ENCODE measurements around the gene ZGPAT.

GRCh38 chr20:63759377-63759901 is 51.6 kb downstream of the ZGPAT start:
- TF ChIP-seq GFI1 (CRISPR knock-in tag; IDR thresholded peaks at IDR 0.05; ENCODE audit: borderline replicate concordance) (no peak), FOXM1 (CRISPR knock-in tag; IDR thresholded peaks at IDR 0.05) (no peak), ZSCAN29 (CRISPR knock-in tag; conservative IDR thresholded peaks at IDR 0.05) (no peak), FOXK1 (CRISPR knock-in tag; IDR thresholded peaks at IDR 0.05; ENCODE audit: borderline replicate concordance, low read depth) (no peak), HDAC6 (IDR thresholded peaks at IDR 0.05; ENCODE audit: low read depth, low read length) (no peak), ZNF263 (CRISPR knock-in tag; IDR thresholded peaks at IDR 0.05) (no peak), TOPORS (CRISPR knock-in tag; IDR thresholded peaks at IDR 0.05) (no peak), ZNF24 (IDR thresholded peaks at IDR 0.05) (no peak), ZNF317 (CRISPR knock-in tag; IDR thresholded peaks at IDR 0.05) (no peak)
- TF ChIP-seq, protein P1, sequence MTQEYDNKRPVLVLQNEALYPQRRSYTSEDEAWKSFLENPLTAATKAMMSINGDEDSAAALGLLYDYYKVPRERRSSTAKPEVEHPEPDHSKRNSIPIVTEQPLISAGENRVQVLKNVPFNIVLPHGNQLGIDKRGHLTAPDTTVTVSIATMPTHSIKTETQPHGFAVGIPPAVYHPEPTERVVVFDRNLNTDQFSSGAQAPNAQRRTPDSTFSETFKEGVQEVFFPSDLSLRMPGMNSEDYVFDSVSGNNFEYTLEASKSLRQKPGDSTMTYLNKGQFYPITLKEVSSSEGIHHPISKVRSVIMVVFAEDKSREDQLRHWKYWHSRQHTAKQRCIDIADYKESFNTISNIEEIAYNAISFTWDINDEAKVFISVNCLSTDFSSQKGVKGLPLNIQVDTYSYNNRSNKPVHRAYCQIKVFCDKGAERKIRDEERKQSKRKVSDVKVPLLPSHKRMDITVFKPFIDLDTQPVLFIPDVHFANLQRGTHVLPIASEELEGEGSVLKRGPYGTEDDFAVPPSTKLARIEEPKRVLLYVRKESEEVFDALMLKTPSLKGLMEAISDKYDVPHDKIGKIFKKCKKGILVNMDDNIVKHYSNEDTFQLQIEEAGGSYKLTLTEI (CRISPR knock-in tag; conservative IDR thresholded peaks at IDR 0.05), result no peak
- TF ChIP-seq, protein P2, sequence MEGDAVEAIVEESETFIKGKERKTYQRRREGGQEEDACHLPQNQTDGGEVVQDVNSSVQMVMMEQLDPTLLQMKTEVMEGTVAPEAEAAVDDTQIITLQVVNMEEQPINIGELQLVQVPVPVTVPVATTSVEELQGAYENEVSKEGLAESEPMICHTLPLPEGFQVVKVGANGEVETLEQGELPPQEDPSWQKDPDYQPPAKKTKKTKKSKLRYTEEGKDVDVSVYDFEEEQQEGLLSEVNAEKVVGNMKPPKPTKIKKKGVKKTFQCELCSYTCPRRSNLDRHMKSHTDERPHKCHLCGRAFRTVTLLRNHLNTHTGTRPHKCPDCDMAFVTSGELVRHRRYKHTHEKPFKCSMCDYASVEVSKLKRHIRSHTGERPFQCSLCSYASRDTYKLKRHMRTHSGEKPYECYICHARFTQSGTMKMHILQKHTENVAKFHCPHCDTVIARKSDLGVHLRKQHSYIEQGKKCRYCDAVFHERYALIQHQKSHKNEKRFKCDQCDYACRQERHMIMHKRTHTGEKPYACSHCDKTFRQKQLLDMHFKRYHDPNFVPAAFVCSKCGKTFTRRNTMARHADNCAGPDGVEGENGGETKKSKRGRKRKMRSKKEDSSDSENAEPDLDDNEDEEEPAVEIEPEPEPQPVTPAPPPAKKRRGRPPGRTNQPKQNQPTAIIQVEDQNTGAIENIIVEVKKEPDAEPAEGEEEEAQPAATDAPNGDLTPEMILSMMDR (CRISPR knock-in tag; IDR thresholded peaks at IDR 0.05), result no peak
